CD4-positive, alpha-beta T cell treated with Interleukin-17A for 1 hour (primary cell): ENCODE results near the gene KLRF2.
"Not testable (repeated sequence)": the region's sequence is repeated elsewhere in the genome, so short reads cannot be mapped to it uniquely, and the experiment has no call there.

Source experiments
- DNase-seq: peaks from one replicate; pipeline ENCODE4 v3.0.0-alpha.2; 2020

The KLRF2 gene, protein sequence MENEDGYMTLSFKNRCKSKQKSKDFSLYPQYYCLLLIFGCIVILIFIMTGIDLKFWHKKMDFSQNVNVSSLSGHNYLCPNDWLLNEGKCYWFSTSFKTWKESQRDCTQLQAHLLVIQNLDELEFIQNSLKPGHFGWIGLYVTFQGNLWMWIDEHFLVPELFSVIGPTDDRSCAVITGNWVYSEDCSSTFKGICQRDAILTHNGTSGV

DNA sequence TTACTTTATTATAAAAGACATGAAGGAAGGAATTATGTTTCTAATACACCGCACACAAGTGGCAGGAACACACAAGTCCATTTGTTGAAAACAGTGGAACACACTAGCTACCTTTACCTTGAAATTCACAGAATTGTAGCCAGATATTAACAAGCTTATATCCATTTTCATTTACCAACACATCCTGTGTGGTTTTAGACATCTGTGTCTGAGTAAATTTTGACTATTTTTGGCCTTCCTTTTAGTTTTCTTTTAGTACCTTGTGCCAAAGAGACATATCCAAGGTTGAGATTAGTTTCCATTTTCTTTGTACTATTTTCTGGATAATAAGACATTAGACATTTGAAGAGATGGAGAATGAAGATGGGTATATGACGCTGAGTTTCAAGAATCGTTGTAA is at the start of gene KLRF2:
KLRF2 (plus strand) TSS at position 244 of the 400 bp plus-strand sequence; CDS start at position 351, 107 bp downstream.
- DNase-seq = no peak

DNA sequence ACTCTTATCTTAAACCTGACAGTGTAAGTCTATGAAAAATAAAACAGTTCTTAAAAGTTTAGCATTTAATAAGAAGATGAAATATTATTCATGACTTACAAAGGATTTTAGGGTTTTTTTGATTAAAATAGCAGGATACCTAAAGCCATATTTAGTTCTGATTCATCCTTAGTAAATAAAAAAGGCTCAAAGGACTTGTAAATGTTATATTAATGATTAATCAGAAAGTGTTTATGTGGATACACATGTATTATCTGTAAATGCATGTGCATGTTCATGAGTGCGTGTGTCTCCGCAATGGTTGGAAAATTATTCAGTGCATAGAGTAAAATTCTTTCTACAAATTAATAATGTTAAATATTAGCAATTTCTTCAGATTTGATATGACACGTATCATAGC is 49.6 kb upstream of the KLRF2 start:
- DNase-seq = no peak

DNA sequence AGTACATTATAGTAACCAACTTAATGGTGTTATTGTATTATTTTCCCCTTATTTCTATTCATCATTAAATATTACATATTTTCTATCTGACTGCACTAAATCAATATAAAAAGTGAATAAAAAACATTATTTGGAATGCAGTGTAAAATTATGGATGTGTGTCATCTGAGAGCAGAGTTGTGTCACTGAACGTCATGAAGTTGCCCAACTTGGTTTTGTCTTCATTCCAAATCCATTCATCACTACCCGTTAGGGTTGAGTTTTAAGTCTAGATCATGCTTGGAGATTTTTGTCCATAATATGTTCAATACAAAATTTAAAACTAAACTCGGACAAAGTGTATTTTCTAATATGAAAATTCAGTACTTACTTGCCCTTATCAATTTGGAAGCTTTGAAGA is 37.9 kb upstream of the KLRF2 start:
- no peak for DNase-seq

DNA sequence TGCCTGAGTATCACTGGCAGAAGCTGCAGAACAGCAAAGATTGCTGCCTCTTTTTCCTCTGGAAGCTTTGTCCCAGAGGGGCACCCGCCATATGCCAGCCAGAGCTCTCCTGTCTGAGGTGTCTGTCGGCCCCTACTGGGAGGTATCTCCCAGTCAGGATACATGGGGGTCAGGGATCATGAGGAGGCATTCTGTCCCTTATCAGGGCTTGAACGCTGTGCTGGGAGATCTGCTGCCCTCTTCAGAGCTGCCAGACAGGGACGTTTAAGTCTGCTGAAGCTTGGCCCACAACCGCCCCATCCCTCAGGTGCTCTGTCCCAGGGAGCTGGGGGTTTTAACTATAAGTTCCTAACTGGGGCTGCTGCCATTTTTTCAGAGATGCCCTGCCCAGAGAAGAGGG is 32.4 kb upstream of the KLRF2 start:
- DNase-seq = no peak

DNA sequence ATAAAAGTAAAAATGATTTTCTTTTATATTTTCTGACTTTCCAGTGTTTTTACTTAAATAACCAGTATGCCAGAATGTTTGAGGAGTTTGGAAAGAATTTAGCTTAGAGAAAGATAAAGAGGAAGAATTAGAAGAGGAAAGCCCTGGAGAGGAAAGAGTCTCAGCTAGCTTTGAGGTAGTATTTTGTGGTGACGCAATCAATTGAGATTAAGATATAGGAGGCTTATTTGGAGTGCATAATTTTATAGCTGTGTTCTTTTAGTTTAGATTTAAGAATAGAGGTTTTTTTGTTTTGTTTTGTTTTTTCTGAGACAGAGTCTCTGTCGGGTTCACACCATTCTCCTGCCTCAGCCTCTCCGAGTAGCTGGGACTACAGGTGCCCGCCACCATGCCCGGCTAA is 30.2 kb upstream of the KLRF2 start:
- DNase-seq = no peak

DNA sequence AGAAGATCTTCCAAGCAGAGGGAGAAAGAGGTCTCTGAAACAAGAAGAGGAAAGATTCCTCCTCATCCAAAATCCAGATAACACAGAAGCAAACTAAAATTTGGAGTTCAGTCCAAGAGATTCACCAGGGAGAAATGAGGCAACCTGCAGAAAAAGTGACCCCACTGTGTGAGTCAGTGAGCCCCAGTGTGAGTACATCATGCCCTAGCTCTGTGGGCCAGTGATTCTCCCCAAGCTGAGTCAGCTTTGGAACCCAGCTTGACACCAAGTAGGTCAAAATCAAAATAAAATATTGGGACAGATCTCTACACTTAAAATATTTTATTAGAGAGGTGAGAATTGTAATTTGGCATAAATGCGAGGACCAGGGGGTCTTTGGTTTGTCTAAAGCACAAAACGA is 29.4 kb upstream of the KLRF2 start:
- DNase-seq = no peak

DNA sequence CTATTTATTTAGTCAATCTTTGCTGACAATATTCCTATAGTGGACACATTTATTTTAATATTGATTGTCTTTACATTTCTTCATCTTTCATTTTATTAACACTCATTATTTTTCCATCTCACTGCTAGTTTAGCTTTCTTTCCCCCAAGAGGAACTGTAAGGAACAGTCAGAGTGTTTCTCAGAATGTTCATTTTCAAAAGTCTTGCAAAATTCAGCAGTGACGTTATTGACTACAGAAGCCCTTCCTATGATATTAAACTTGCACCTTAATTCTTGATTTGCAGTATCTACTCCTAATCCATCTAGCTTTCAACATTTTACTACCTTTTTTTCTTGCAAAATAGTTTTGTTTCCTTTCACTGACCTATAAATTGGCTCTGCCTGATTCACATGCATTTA is 25.1 kb upstream of the KLRF2 start:
- no peak for DNase-seq

DNA sequence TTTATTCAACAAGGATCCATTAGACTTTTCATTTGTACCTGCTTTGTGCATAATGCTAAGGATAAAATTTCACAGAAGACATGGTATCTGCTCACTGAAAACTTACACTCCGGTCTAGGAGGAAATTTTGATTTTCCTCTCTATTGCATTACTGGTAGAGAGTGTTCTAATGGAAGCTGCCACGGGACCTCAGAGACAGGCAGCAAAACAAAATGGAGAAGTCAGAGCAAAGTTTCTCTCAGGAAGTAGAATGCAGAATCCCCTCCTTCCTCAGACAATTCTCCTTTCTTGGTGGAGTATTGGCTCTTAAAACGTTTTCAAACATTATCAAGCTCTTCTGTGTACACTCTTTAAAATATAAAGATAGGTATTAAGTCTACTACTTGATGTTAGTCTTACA is 24.4 kb upstream of the KLRF2 start:
- DNase-seq = no peak

DNA sequence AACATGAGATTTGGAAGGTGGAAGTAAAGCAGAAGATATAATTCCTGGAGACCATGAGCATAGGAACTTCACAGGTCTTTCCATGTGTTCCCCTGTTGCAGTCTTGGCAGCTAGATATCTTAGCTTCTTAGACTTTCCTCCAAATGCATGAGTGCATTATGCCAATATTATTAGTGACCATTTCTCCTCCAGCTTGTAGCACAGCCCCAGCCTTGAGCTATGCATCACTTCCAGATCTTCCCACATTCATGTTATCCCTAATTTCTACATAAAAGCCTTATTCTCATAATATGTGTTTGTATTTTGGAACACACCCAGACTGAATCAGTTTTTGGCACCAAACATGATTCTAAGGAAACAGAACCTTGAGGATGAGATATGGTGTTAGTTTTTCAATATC is 23.2 kb upstream of the KLRF2 start:
- DNase-seq = no peak

DNA sequence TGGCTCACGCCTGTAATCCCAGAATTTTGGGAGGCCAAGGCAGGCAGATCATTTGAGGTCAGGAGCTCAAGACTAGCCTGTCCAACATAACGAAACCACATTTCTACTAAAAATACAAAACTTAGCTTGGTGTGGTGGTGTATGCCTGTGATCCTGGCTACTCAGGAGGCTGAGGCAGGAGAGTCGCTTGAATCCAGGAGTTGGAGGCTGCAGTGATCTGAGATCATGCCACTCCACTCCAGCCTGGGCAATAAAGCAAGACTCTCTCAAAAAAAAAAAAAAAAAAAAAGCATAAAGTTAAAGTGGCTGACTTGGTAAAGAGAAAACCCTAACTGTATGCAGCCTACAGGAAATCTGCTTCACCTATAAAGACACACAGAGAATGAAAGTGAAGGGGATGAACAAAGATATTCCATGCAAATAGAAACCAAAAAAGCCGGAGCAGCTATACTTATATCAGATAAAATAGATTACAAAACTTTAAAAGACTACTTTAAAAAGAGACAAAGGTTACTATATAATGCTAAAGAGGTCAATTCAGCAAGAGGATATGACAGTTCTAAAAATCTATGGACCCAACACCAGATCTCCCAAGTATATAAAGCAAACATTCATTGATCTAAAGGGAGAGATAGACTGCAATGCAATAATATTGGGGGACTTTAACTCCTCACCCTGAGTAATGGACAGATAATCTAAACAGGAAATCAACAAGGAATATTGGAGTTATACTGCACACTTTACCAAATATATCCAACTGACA is 16.2 kb upstream of the KLRF2 start:
- DNase-seq = peak; percentile 51

DNA sequence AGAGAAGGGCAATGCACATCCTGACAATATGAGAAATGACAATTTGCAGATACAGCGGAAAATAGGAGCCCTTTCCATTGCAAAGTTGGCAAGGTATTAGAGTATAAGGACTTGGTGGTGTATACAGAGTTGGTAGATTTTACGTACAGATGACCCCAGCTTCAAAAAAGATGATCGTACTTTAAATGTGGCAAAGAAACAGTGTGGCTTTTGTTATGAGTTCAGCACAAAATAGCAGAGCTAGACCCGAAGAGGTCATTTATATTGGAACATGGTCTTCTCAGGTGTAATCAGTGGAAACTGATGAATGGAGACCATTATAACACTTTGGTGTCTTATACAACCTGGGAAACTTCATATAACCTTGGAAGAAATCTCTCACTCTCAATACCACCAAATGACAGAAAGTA is 14.4 kb upstream of the KLRF2 start:
- DNase-seq = peak; percentile 21

DNA sequence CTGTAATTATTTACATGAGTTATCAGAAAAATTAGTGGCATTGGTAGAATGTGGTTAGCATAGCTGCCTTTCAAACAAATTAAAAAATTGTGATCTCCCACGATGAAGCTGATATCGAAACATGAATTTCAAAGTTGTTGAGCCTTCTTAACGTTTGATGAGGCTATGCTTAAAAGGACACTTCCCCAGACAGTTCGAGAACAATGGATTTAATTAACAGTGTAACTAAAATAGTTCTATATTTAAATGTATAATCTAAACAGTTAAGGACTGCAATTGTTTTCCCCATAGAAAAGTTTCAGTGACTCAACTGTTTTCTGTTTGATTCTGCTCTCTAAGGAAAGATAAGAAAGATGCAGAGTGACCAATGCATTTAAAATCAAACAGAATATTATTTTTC is 13.8 kb upstream of the KLRF2 start:
- DNase-seq = peak; percentile 30

DNA sequence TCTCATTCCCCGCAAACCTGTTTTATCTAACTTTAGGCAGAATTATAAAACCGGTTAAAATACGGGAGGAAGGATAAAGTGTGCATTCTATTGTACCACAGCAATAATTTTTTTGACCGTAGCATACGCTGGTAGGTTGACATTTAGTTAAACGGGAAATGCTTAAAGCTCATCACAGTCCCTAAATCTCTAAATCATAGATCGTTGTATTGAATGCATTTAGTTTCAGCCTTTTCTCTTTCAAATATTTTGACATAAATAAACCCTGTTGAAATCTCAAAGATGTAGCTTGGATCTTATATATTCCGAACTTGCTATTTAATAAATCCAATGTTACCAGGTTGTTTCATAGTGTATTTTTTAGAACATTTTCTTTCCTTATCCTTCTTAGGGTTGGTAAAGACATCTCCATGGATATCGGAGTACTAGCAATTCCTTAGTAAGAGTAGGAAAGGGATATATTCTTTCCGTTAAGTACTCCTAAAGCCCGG is 12.9 kb upstream of the KLRF2 start:
- DNase-seq = peak; percentile 34

DNA sequence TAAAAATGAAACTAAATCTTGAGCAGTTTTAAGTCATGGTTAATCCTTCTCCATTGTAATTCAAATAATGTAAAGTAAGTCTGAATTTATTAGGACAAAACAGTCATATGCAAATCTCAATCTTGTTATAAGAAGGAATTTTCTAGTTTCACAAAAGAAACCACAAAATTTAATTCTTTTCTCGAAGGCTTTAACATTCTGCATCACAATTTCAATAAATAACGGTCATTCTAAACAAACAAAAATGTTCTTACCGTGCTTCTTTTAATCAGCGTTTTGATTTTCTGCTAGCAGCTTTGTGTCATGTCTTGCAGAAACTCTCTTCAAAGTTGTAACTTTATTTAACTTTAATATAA is 12.4 kb upstream of the KLRF2 start:
- DNase-seq = no peak

DNA sequence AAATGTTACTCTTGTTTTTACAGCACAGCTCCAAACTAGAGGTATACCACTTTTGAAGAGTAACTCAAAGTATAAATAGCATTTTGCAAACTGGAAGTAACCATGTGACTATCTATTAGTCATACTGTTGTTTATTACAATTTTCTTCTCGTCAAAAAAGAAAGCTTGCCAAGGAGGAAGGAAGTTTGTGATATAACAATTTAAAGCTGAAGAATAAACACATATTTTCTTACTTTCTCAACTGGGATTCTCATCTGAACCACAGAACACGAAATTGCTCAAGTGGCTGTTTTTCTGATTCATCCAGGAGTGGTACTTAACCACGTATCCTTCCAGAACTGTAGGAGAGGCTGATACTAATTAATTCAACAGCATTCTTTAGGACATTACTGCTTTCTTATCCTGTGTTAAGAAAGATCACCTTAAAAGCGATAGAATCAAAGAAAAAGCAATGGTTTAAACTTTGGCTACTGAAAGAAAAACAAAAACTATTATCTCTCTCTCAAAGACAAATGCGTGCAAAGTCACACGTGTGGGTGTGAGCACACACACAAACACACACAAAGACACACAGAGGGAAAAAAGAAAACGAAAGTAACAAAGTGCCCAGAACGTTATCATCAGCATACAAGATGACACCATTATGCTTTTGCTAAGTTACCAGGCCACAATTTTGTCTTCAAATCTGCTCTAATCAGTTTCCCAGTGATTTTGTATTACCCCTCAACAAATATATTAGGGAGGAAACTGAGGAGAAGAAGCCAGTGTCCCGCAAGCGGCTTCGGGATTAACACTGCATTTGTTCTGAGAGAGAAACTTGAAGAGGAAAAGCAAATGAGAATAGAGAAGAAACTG is 11.8 kb upstream of the KLRF2 start, which contains the start of gene CLEC2B:
CLEC2B (minus strand) TSS at position 48 of the 855 bp plus-strand sequence.
- peak; percentile 79 for DNase-seq

DNA sequence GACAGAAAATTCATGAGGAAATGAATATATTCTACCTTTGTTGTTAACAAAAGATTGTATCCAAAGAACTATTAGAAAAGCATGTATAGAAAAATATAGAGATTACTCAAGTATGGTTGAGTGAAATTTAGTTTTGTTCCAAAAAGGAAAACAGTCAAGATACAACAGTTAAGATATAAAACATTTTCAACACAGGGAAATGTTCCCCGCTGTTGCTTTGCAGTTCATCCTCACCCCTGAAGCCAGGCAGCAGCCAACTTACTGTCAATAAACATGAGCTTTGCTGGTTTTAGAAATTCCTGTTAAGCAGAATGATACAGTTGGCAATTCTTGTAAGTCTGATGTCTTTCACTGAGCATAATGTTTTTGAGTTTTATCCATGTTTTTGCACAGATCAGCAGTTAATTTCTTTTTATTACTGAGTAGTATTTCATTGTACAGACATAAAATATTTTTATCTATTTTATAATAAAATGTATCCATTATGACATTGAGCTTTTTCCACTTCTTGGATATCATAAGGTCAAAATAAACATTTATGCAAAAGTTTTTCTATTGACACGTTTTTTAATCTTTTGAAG is 10.9 kb upstream of the KLRF2 start:
- peak; percentile 23 for DNase-seq

DNA sequence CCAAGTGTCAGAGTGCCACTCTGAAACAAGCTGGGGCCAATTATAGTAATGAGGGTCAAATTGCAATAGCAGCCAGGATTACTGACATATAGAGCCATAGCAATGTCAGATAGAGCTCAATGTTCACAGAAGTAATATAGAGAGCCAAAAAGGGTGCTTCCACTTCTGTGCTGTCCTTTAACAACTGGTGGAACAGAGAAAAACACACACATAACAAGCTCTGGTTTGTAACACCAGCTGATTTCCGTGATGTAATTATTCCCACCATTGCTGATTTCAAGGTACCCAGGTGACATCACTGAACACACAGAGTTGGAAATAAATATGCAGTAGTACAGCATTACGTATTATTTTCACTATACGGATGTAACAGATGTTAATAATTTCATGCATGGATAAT is 9.1 kb upstream of the KLRF2 start:
- no peak for DNase-seq

DNA sequence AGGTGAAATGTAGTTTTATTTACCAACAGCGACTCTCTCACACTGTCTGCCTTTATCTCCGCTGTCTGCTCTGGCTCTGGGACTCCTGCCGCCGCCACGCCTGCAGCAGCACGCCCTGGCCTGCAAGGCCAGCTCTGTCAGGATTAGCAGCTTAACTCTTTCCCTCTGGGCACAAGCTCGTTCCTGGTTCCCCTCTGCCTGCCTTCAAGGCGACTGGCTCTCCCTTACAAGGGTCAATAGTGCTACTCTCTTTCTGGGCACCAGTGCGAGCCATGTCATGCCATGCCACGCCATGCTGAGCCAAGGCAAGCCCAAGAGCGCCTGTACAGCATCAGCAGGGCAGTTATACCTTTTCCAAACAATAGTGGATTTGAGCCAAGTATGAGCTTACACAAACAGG is 8.5 kb upstream of the KLRF2 start:
- DNase-seq = no peak

DNA sequence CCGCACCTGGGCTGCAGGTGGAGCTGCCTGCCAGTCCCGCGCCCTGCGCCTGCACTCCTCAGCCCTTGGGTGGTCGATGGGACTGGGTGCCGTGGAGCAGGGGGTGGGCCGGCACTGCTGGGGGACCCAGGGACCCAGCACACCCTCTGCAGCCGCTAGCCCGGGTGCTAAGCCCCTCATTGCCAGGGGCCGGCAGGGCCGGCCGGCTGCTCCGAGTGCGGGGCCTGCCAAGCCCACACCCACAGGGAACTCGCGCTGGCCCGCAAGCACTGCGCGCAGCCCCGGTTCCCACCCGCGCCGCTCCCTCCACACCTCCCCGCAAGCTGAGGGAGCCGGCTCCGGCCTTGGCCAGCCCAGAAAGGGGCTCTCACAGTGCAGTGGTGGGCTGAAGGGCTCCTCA is 5.2 kb upstream of the KLRF2 start:
- DNase-seq = not testable (repeated sequence)

DNA sequence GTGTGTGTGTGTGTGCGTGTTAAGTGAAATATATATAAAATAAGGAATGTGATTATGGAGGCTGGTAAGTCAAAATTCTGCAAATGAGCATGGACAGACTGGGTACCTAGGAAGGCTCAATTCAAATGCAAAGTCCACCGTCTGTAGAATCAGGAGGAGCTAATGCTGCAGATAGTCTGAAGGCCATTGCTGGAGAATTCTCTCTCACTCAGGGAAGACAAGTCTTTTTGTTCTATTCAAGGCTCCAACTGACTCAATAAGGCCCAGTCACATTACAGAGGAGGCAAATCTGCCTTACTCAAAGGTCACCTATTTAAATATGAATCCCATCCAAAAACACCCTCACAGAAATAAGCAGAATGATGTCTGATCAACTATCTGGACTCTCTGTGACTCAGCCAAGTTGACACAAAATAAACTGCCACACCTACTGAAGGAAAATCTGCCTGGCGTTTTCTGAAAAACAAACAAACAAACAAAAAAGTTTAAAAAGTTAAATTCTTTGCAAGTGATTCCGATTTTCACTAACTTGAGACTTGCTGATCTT is 684 bp upstream of the KLRF2 start:
- DNase-seq = no peak

DNA sequence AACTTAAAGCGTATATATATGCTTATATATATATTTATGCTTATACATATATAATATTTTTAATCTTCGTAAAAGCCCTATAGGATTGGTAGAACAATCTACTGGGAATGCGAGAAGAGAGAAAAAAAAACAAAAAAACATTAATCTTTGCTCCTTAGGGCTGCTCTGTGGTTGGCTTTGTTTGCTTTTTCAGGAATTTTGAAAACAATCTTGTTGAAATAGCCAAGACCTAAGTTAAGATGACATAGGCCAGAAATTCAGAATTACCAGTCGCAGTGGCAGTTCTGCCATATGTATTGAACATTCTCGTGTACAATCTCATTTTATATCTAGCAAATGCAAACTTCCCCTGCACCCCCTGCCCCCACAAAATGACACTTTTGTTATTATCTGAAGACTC is 699 bp downstream of the KLRF2 start:
- no peak for DNase-seq

DNA sequence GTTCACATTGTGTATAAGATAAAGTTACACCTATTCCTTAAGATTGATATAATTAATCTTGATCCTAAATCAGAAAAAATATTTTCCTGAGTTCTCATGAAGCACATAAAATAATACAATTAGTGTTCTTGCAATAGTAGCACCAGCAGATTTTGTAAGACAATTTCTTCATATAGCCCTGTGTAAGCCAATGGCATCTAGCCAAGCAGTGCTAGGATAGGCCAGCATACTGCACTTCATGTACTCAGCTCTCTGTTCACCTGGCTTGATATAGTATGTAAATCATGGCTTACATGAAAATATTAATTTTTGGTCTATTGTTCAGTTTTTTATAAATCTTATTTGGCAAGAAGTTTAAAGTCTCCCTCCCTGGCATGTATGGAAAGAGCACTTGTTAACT is 1.9 kb downstream of the KLRF2 start:
- no peak for DNase-seq

DNA sequence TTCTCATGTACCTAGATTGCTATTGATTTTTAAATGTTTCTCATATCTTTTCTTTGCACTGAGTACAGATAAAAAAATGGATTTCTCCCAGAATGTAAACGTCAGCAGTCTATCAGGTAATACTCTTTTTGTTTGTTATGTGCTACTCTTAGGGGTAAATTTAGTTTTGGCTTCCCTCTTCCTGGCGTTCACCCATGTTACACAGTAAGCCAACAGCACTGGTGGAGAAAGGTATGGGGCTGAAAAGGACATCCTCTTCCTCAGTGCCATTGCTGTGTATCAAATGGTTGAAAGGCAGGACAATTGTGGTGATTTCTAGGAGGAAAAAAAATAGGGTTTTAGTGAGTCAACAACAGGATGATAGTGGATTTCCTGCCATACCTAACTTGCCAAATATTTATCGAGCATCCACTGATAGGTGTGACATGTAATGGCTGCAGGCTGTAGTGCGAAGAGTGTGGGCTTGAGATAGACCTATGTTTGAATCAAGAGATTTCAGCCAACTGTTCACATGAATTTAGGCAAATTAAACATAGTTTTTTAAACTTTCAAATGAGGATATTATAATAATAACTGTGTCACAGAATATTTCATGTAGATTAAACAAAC is 7.5 kb downstream of the KLRF2 start:
- peak; percentile 12 for DNase-seq
